Central memory CD4-positive, alpha-beta T cell (primary cell): ENCODE results near the gene RHNO1.

Experiments used
- DNase-seq: peaks from one replicate; pipeline ENCODE4 v3.0.0; 2022
- total RNA-seq, 3 experiments: gene quantifications; one replicate each; lab custom pipeline; 2026; lab: John Stamatoyannopoulos, UW

RHNO1 gene
- 16.8 to 33.9 (median 19.2) reads per million in 3 experiments for total RNA-seq

DNA sequence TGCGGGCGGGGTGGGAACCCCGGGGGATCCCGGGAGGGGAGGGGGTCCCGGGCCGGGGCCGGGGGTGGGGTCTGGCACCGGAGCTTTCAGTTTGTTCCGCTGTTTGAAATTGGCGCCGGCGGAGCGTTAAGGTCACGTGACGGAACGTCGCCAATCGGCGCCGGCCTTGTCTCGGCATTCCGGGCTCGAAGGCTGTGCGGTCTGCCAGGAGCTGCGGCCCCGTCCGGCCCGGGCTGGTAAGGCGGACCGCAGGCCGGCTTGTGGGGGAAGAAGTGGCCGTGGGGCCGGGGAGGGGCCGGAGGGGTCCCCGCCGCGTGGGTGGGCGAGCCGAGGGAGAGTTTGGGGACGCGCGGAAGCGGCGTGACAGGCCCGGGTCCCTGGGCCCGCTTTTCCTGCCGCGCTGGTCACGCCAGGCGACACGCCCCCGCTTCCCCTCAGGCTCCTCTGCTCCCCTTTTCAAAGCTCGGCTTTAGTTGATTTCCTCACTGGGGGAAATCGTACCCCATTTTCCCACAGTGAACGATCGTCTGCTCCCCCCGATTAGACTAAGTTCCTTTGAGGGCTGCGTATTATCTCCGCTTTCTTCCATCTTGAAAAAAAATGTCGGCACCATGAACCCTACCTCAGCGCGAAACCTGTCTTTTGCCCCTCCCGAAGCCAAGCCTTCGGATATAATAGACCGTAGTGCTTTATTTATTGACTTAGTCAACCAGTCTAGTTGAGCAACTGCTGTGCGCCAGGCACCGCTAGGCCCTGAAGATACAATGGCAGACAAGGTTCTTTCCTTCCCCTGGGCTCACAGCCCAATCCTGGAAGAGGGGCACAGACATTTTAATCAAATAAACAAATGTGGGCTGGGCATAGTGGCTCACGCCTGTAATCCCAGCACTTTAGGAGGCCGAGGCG is at the start of gene RHNO1, which contains the start of gene FOXM1:
Gene RHNO1 (plus strand): TSS at position 177 of the 906 bp plus-strand sequence. CDS start 8,144 bp downstream, outside the sequence.
Gene FOXM1 (minus strand): TSS at position 128 of the 906 bp plus-strand sequence. CDS start 2,696 bp downstream, outside the sequence.
- peak; percentile 87 for DNase-seq

GRCh38 chr12:2829275-2829674 is 47.7 kb upstream of the RHNO1 start:
- no peak for DNase-seq

GRCh38 chr12:2832550-2833127 is 44.4 kb upstream of the RHNO1 start:
- DNase-seq: no peak

GRCh38 chr12:2833327-2833726 is 43.7 kb upstream of the RHNO1 start:
- no peak for DNase-seq

DNA sequence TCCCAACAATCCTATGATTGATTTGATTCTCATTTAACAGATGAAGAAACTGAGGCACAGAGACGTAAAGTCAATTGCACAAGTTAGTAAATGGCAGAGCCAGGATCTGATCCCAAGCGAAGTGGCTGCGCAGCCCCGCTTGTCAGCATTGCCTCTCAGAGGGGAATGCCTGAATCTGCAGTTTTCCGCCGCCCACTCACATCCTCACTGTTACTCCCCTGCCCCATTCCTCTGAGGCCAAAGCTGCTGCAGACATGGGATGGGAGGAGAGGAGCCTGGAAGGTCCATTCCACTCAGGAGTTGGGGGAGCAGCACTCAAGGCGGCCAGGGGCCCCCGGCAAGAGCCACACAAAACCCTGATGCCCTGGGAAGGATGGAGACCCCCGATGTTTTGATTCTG is 43.2 kb upstream of the RHNO1 start:
- no peak for DNase-seq

- no peak for DNase-seq
Observed at GRCh38 chr12:2834581-2835491, 42.2 kb upstream of the RHNO1 start, which contains the start of gene NRIP2. Gene NRIP2, minus strand, starts transcription at chr12:2835035. Its CDS starts 52 bp downstream, at chr12:2834983.

- no peak for DNase-seq
Observed at GRCh38 chr12:2835691-2836403, 41.2 kb upstream of the RHNO1 start.

- no peak for DNase-seq
Observed at GRCh38 chr12:2836574-2836973, 40.4 kb upstream of the RHNO1 start.

- no peak for DNase-seq
Observed at GRCh38 chr12:2841056-2841650, 35.9 kb upstream of the RHNO1 start.

GRCh38 chr12:2842948-2843347 is 34.1 kb upstream of the RHNO1 start:
- DNase-seq: no peak

DNA sequence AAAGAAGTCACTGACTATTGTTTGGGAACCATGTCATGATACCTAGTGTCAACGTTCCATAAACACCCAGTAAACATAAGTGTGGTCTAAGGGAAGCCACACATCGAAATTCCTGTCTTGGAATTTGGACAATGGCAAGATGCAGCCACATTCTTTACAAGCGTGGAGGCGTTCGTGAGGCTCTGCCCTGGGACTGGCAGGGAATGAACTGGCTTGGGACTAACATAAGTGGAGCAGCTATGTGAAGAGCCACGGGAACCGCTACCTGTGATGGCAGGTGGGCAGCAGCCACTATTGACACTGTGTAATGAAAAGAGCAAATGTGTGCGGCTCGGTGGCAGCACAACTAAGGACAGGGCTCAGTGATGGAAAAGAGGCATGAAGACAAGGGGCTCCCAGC is 32.2 kb upstream of the RHNO1 start:
- DNase-seq: no peak

DNA sequence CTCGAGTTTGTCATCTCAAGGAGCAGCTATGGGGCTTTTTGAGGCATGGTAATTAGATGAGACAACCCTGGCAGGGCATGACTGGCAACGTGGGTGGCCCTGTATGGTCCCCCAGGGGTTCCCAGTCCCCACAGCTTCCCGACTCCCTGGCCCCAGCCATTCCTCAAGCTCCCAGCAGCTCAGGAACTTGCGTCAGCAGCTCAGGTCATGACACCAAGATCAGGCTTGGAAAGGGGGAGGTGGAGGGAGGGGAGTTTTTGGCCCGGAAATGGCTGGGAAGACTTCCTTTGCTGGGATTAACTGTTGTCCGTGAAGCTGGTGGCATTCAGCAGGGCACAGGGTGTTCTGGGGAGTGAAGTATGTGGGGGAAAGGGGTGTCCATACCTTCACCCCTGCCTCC is 31.7 kb upstream of the RHNO1 start:
- DNase-seq: no peak

DNA sequence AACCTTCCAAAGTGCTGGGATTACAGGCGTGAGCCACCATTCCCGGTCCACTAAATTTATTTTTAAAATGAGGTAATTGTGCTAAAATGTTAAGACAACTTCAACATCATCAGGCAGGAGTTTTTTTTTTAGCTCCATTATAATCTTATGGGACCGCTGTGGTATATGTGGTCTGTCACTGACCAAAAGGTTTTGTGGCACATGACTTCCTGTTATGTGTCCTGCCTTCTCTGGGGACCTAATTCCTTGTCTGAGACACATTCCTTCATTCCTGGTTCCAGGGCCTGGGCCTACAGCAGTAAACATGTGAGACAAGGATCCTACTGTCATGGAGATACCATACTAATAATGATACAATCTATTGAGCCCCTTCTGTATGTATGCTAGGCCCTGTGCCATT is 25.1 kb upstream of the RHNO1 start:
- DNase-seq: no peak

DNA sequence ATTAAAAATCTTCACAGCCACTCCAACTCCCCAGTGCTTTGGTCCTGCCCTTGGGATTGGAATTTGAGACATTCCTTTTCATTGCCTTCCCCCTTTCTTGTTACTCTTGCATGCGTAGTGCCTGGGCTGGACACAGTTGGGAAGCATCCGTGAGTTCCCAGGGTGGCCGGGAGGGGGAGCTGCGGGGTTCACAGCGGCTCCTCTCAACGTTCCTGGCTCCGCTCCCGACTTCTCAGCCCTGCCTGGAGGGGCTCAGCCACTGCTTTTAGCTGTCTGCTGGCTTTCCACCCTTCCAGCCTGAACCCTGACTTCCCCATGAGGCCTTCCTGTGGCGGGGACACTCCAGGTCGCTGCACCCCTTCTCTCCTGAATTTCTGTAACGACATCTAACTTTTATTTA is 23.4 kb upstream of the RHNO1 start:
- DNase-seq: peak; percentile 7

- DNase-seq: no peak
Observed at GRCh38 chr12:2854669-2855453, 22.2 kb upstream of the RHNO1 start.

DNA sequence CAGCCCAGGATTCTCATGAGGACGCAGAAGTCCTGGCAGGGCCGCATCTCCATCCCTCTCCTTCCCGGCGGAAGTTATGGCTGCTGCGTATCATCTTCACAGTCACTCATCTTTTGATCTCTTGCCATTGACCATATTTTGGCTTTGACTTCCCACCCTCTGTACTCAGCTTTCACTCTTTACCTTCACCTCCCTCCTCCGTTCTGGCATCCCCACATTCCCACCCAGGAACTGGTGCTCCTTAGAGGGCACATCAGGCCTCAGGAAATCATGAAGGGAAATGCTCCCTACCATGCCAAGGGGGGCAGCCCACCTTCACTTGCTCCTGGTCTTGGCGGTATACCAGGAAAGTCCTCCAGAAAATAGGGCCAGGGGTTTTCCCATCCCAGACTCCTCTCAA is 21.5 kb upstream of the RHNO1 start:
- no peak for DNase-seq

- no peak for DNase-seq
Observed at GRCh38 chr12:2856051-2856450, 21.0 kb upstream of the RHNO1 start.

- DNase-seq: no peak
Observed at GRCh38 chr12:2857021-2857431, 20.0 kb upstream of the RHNO1 start, which contains the start of gene TEX52. Gene TEX52, minus strand, starts transcription at chr12:2857039. Its CDS starts 13 bp downstream, at chr12:2857026.

DNA sequence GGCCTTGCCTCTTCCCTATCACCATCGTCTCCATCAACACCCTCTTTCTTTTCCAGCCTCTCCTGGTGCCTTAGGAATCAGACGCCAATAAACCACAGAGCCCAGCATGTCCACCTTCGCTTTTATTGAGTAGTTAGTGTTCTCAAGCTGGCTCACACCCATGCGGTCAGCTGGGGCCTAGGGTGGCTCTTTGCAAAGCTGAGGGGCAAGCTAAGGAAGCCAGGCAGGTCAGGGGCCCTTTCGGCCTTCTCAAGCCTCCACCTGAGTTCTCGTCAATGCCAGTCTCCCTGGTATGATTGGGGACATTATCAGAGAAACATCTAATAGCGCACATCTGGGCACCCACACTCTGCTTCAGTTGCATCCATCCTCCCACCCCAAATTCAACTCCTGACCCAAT is 19.4 kb upstream of the RHNO1 start:
- no peak for DNase-seq

DNA sequence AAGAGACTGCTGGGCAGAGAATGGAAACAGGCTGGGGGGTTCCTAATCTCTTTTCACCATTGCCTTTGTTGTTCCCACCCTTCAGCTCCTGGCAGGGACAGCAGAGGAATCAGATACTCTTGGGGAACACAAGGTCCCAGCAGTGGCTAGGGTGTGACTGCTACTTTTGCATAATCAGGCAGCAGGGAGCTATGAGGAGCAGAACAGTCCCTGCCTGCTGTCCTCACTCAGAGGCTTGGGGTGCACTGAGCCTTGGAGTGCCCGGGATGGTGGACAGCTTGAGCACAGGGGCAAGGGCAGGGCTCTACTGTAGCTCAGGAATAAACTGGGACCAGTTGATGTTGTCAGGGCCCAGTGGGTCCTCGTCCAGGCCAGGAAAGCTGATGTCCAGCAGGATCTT is 18.7 kb upstream of the RHNO1 start:
- no peak for DNase-seq

DNA sequence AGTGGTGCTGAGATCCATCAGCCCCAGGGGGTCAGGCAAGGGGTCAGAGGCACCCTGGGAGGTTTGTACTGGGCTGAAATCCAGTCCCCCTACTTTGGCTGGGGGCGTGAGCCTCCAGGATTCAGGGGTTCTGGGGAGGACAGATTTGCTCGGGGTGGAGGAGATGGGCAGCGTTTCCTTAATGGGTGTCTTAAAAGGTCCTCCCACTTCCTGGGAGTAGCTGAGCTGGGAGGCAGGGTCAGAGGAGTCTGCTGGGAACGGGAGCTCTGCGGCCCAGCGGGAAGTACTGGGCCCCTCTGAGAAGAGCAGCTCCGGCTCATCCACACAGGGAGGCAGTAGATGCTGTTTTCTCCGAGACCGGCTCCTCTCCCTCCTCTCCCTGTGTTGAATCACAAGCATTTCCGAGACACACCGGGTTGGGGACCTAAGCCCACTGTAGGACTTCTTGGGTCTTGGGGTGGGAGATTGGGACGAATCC is 18.0 kb upstream of the RHNO1 start:
- DNase-seq: no peak
